Measurements from ENCODE around the gene BRIP1. TPM values are rescaled to one million over a fixed set of nuclear protein-coding genes. Genes with fewer than 3 reads are reported as not detected.

Gene BRIP1
- total RNA-seq, 1 experiment from 2014 or later = 13.8 TPM

DNA sequence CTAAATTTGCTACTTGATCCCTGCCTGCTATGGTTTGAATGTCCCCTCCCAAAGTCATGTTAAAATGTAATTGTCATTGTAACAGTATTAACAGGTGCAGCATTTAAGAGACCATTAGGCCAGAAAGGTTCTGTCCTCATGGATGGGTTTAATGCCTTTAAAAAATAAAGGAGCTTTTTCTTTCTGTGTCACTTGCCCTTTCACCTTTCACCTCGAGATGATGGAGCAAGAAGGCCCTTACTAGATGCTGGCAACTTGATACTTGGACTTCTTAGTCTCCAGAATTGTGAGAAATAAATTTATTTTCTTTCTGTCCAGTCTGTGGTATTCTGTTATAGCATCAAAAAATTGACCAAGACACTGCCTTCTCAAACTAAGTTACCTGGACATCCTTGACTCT, 98.5 kb downstream of the BRIP1 start:
- DNase-seq (ENCODE audit: low spot score) (no peak), ATAC-seq (no peak)
- H3K4me1 Mint-ChIP-seq = peaks cover 10% of the 10 kb centered on the region
- CTCF ChIA-PET = no interaction called here
- no peak overlapping the region for H3K4me3 Mint-ChIP-seq
- no peaks in the 10 kb centered on the region for H3K27me3 Mint-ChIP-seq (ENCODE audit: low read depth)
- no peak overlapping the region for H3K27ac Mint-ChIP-seq
- POLR2A ChIA-PET = interaction anchor here (0.5 to 1.5 kb wide), 3 partner anchors 99 to 647 kb away, joined by 4 to 8 read pairs (median 5); partner anchors contain the start of gene BRIP1
- peaks cover 30% of the 10 kb centered on the region for H3K9me3 Mint-ChIP-seq
- TF ChIP-seq SMAD3 (CRISPR knock-in tag; IDR thresholded peaks at IDR 0.05; ENCODE audit: borderline replicate concordance) = no peak
- TF ChIP-seq, protein P1, sequence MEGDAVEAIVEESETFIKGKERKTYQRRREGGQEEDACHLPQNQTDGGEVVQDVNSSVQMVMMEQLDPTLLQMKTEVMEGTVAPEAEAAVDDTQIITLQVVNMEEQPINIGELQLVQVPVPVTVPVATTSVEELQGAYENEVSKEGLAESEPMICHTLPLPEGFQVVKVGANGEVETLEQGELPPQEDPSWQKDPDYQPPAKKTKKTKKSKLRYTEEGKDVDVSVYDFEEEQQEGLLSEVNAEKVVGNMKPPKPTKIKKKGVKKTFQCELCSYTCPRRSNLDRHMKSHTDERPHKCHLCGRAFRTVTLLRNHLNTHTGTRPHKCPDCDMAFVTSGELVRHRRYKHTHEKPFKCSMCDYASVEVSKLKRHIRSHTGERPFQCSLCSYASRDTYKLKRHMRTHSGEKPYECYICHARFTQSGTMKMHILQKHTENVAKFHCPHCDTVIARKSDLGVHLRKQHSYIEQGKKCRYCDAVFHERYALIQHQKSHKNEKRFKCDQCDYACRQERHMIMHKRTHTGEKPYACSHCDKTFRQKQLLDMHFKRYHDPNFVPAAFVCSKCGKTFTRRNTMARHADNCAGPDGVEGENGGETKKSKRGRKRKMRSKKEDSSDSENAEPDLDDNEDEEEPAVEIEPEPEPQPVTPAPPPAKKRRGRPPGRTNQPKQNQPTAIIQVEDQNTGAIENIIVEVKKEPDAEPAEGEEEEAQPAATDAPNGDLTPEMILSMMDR (IDR thresholded peaks at IDR 0.05) = no peak
- TF ChIP-seq, protein P2, sequence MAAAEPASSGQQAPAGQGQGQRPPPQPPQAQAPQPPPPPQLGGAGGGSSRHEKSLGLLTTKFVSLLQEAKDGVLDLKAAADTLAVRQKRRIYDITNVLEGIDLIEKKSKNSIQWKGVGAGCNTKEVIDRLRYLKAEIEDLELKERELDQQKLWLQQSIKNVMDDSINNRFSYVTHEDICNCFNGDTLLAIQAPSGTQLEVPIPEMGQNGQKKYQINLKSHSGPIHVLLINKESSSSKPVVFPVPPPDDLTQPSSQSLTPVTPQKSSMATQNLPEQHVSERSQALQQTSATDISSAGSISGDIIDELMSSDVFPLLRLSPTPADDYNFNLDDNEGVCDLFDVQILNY (CRISPR knock-in tag; IDR thresholded peaks at IDR 0.05) = no peak
- no peak for TF ChIP-seq IRF2 (CRISPR knock-in tag; IDR thresholded peaks at IDR 0.05; ENCODE audit: borderline replicate concordance, low read depth)
- no peak for TF ChIP-seq FOXJ3 (CRISPR knock-in tag; IDR thresholded peaks at IDR 0.05; ENCODE audit: borderline replicate concordance)
- TF ChIP-seq, protein P3, sequence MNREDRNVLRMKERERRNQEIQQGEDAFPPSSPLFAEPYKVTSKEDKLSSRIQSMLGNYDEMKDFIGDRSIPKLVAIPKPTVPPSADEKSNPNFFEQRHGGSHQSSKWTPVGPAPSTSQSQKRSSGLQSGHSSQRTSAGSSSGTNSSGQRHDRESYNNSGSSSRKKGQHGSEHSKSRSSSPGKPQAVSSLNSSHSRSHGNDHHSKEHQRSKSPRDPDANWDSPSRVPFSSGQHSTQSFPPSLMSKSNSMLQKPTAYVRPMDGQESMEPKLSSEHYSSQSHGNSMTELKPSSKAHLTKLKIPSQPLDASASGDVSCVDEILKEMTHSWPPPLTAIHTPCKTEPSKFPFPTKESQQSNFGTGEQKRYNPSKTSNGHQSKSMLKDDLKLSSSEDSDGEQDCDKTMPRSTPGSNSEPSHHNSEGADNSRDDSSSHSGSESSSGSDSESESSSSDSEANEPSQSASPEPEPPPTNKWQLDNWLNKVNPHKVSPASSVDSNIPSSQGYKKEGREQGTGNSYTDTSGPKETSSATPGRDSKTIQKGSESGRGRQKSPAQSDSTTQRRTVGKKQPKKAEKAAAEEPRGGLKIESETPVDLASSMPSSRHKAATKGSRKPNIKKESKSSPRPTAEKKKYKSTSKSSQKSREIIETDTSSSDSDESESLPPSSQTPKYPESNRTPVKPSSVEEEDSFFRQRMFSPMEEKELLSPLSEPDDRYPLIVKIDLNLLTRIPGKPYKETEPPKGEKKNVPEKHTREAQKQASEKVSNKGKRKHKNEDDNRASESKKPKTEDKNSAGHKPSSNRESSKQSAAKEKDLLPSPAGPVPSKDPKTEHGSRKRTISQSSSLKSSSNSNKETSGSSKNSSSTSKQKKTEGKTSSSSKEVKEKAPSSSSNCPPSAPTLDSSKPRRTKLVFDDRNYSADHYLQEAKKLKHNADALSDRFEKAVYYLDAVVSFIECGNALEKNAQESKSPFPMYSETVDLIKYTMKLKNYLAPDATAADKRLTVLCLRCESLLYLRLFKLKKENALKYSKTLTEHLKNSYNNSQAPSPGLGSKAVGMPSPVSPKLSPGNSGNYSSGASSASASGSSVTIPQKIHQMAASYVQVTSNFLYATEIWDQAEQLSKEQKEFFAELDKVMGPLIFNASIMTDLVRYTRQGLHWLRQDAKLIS (CRISPR knock-in tag; IDR thresholded peaks at IDR 0.05; ENCODE audit: borderline replicate concordance) = no peak
- TF ChIP-seq TCF7 (CRISPR knock-in tag; IDR thresholded peaks at IDR 0.05; ENCODE audit: low read depth) = no peak
- no peak for TF ChIP-seq NR2C2 (CRISPR knock-in tag; IDR thresholded peaks at IDR 0.05)
- H3K36me3 Mint-ChIP-seq = peaks cover 43% of the 10 kb centered on the region

DNA sequence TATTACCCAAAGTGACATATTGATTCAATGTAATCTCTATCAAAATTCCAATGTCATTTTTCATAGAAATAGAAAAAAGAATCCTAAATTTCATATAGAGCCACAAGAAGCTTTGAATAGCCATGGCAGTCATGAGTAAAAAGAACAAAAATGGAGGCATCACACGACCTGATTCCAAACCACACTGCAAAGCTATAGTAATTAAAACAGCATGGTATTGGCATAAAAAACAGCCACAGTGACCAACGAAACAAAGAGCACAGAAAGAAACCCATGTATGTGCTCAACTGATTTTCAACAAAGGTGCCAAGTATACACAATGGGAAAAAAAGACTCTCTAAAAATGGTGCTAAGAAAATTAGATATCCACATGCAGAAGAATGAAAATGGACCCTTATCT, 101.5 kb downstream of the BRIP1 start:
- Mint-ChIP-seq H3K4me3 (no peak overlapping the region), H3K4me1 (peaks cover 13% of the 10 kb centered on the region), H3K9me3 (peaks cover 22% of the 10 kb centered on the region), H3K27me3 (ENCODE audit: low read depth) (no peaks in the 10 kb centered on the region), H3K27ac (no peak overlapping the region), H3K36me3 (peaks cover 33% of the 10 kb centered on the region)
- POLR2A ChIA-PET = no interaction called here
- CTCF ChIA-PET = no interaction called here
- DNase-seq (ENCODE audit: low spot score) (no peak), ATAC-seq (no peak)
- TF ChIP-seq TP53 (CRISPR knock-in tag; IDR thresholded peaks at IDR 0.05) (no peak), ZNF317 (CRISPR knock-in tag; IDR thresholded peaks at IDR 0.05; ENCODE audit: borderline replicate concordance, low read depth) (no peak)
- TF ChIP-seq, protein P4, sequence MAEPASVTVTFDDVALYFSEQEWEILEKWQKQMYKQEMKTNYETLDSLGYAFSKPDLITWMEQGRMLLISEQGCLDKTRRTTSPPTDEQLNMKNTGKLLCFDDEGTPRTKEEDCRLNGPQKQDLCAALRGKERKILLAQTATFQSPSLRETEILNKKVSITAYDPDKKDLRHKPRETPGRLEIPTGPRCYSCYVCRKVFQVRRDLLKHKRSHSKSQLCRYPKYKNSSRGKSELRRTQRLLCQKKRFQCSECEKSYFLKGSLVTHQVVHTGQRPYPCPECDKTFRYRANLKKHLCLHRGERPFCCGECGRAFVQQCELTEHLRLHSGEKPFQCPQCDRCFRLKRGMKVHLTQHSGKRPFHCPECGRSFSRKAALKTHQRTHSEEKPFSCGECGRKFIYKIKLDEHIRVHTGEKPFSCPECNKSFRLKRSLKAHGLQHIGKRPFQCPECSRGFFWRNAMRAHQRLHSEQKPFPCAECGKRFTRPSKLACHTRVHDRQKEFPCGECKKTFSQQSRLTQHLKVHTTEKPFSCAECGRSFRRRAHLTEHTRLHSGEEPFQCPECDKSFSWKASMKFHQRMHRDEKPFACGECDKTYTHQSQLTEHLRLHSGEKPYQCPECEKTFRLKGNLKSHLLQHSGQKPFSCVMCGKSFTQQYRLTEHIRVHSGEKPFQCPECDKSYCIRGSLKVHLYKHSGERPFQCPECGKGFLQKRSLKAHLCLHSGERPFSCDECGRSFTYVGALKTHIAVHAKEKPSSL (CRISPR knock-in tag; conservative IDR thresholded peaks at IDR 0.05) = no peak
- TF ChIP-seq, protein P5, sequence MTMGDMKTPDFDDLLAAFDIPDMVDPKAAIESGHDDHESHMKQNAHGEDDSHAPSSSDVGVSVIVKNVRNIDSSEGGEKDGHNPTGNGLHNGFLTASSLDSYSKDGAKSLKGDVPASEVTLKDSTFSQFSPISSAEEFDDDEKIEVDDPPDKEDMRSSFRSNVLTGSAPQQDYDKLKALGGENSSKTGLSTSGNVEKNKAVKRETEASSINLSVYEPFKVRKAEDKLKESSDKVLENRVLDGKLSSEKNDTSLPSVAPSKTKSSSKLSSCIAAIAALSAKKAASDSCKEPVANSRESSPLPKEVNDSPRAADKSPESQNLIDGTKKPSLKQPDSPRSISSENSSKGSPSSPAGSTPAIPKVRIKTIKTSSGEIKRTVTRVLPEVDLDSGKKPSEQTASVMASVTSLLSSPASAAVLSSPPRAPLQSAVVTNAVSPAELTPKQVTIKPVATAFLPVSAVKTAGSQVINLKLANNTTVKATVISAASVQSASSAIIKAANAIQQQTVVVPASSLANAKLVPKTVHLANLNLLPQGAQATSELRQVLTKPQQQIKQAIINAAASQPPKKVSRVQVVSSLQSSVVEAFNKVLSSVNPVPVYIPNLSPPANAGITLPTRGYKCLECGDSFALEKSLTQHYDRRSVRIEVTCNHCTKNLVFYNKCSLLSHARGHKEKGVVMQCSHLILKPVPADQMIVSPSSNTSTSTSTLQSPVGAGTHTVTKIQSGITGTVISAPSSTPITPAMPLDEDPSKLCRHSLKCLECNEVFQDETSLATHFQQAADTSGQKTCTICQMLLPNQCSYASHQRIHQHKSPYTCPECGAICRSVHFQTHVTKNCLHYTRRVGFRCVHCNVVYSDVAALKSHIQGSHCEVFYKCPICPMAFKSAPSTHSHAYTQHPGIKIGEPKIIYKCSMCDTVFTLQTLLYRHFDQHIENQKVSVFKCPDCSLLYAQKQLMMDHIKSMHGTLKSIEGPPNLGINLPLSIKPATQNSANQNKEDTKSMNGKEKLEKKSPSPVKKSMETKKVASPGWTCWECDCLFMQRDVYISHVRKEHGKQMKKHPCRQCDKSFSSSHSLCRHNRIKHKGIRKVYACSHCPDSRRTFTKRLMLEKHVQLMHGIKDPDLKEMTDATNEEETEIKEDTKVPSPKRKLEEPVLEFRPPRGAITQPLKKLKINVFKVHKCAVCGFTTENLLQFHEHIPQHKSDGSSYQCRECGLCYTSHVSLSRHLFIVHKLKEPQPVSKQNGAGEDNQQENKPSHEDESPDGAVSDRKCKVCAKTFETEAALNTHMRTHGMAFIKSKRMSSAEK (CRISPR knock-in tag; IDR thresholded peaks at IDR 0.05; ENCODE audit: borderline replicate concordance) = no peak
- TF ChIP-seq, protein P6, sequence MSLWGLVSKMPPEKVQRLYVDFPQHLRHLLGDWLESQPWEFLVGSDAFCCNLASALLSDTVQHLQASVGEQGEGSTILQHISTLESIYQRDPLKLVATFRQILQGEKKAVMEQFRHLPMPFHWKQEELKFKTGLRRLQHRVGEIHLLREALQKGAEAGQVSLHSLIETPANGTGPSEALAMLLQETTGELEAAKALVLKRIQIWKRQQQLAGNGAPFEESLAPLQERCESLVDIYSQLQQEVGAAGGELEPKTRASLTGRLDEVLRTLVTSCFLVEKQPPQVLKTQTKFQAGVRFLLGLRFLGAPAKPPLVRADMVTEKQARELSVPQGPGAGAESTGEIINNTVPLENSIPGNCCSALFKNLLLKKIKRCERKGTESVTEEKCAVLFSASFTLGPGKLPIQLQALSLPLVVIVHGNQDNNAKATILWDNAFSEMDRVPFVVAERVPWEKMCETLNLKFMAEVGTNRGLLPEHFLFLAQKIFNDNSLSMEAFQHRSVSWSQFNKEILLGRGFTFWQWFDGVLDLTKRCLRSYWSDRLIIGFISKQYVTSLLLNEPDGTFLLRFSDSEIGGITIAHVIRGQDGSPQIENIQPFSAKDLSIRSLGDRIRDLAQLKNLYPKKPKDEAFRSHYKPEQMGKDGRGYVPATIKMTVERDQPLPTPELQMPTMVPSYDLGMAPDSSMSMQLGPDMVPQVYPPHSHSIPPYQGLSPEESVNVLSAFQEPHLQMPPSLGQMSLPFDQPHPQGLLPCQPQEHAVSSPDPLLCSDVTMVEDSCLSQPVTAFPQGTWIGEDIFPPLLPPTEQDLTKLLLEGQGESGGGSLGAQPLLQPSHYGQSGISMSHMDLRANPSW (CRISPR knock-in tag; conservative IDR thresholded peaks at IDR 0.05; ENCODE audit: low read depth) = no peak
- TF ChIP-seq, protein P7, sequence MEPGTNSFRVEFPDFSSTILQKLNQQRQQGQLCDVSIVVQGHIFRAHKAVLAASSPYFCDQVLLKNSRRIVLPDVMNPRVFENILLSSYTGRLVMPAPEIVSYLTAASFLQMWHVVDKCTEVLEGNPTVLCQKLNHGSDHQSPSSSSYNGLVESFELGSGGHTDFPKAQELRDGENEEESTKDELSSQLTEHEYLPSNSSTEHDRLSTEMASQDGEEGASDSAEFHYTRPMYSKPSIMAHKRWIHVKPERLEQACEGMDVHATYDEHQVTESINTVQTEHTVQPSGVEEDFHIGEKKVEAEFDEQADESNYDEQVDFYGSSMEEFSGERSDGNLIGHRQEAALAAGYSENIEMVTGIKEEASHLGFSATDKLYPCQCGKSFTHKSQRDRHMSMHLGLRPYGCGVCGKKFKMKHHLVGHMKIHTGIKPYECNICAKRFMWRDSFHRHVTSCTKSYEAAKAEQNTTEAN (CRISPR knock-in tag; IDR thresholded peaks at IDR 0.05) = no peak
